H9 (cell line): Measurements from ENCODE around the gene LAYN. TPM values are rescaled to one million over a fixed set of nuclear protein-coding genes. Genes with fewer than 3 reads are reported as not detected.

ENCODE experiments used
- DNase-seq: peaks from one replicate; pipeline ENCODE4 v3.0.0-alpha.2; 2017
- H2AFZ ChIP-seq: one replicate; pipeline ENCODE4 v1.6.1; 2013; ENCODE audit warnings: mild to moderate bottlenecking, low read length, control low read depth, moderate library complexity
- H2AK5ac ChIP-seq: 2 replicates; pipeline ENCODE4 v1.6.1; 2013; ENCODE audit warnings: low read length, control low read depth, mixed read lengths; ENCODE audit not compliant: insufficient read length
- H2BK120ac ChIP-seq: one replicate; pipeline ENCODE4 v1.6.1; 2013; ENCODE audit warnings: low read depth, mild to moderate bottlenecking, low read length, control low read depth, inconsistent platforms; ENCODE audit not compliant: poor library complexity, severe bottlenecking
- H2BK12ac ChIP-seq: 2 replicates; pipeline ENCODE4 v1.6.1; 2013; ENCODE audit warnings: low read length, control low read depth, mixed read lengths, low read depth; ENCODE audit not compliant: insufficient read length
- H2BK15ac ChIP-seq: 2 replicates; pipeline ENCODE4 v1.6.1; 2013; ENCODE audit warnings: low read depth, low read length, control low read depth
- H2BK20ac ChIP-seq: one replicate; pipeline ENCODE4 v1.6.1; 2013; ENCODE audit warnings: low read depth, mild to moderate bottlenecking, low read length, control low read depth, inconsistent platforms; ENCODE audit not compliant: poor library complexity, severe bottlenecking
- H2BK5ac ChIP-seq: 2 replicates; pipeline ENCODE4 v1.6.1; 2013; ENCODE audit warnings: low read length, control low read depth, mixed read lengths; ENCODE audit not compliant: insufficient read length
- H3K14ac ChIP-seq: 2 replicates; pipeline ENCODE4 v1.6.1; 2013; ENCODE audit warnings: low read length, control low read depth; ENCODE audit not compliant: insufficient read depth
- H3K18ac ChIP-seq: 2 replicates; pipeline ENCODE4 v1.6.1; 2013; ENCODE audit warnings: low read depth, mild to moderate bottlenecking, mixed read lengths, low read length, control low read depth; ENCODE audit not compliant: insufficient read length
- H3K23ac ChIP-seq: 2 replicates; pipeline ENCODE4 v1.6.1; 2013; ENCODE audit warnings: low read length, control low read depth, mixed read lengths, low read depth; ENCODE audit not compliant: insufficient read length
- H3K23me2 ChIP-seq: 2 replicates; pipeline ENCODE4 v1.6.1; 2013; ENCODE audit warnings: low read depth, mild to moderate bottlenecking, mixed read lengths, low read length, control low read depth; ENCODE audit not compliant: insufficient read length, poor library complexity, severe bottlenecking
- H3K27ac ChIP-seq: 2 replicates; pipeline ENCODE4 v1.5.1; 2013; ENCODE audit warnings: low read length, control low read depth, mixed read lengths, low read depth; ENCODE audit not compliant: insufficient read length
- H3K27me3 ChIP-seq: 2 replicates; pipeline ENCODE4 v1.6.1; 2013; ENCODE audit warnings: low read length, control low read depth, inconsistent platforms; ENCODE audit not compliant: insufficient read depth
- H3K4ac ChIP-seq: 2 replicates; pipeline ENCODE4 v1.6.1; 2013; ENCODE audit warnings: low read depth, mild to moderate bottlenecking, control low read depth, inconsistent platforms, low read length, moderate library complexity
- H3K4me1 ChIP-seq: 2 replicates; pipeline ENCODE4 v1.6.1; 2013; ENCODE audit warnings: low read length, control low read depth, inconsistent platforms; ENCODE audit not compliant: insufficient read depth
- H3K4me2 ChIP-seq: 2 replicates; pipeline ENCODE4 v1.6.1; 2013; ENCODE audit warnings: low read length, control low read depth, mixed read lengths; ENCODE audit not compliant: insufficient read length, insufficient read depth
- H3K56ac ChIP-seq: 2 replicates; pipeline ENCODE4 v1.6.1; 2013; ENCODE audit warnings: low read depth, mild to moderate bottlenecking, mixed read lengths, low read length, control low read depth; ENCODE audit not compliant: insufficient read length
- H3K79me1 ChIP-seq: 2 replicates; pipeline ENCODE4 v1.6.1; 2013; ENCODE audit warnings: low read depth, mild to moderate bottlenecking, moderate library complexity, low read length, control low read depth, inconsistent platforms; ENCODE audit not compliant: insufficient read depth, poor library complexity, severe bottlenecking
- H3K79me2 ChIP-seq: 2 replicates; pipeline ENCODE4 v1.6.1; 2013; ENCODE audit warnings: low read length, control low read depth, inconsistent platforms; ENCODE audit not compliant: insufficient read depth
- H3K9ac ChIP-seq: 2 replicates; pipeline ENCODE4 v1.6.1; 2013; ENCODE audit warnings: low read length, control low read depth, mixed read lengths; ENCODE audit not compliant: insufficient read length; ENCODE audit errors: extremely low read depth
- H3K9me3 ChIP-seq: one replicate; pipeline ENCODE4 v1.6.1; 2013; ENCODE audit warnings: low read depth, low read length, inconsistent platforms; ENCODE audit not compliant: control insufficient read depth
- H3T11ph ChIP-seq: one replicate; pipeline ENCODE4 v1.6.1; 2013; ENCODE audit warnings: mild to moderate bottlenecking, low read length, control low read depth, inconsistent platforms
- H4K20me1 ChIP-seq: one replicate; pipeline ENCODE4 v1.6.1; 2013; ENCODE audit not compliant: control insufficient read depth, insufficient read length, insufficient read depth
- H4K5ac ChIP-seq: 2 replicates; pipeline ENCODE4 v1.6.1; 2013; ENCODE audit warnings: low read depth, mild to moderate bottlenecking, mixed read lengths, low read length, control low read depth; ENCODE audit not compliant: insufficient read length
- H4K8ac ChIP-seq: replicated peaks from 2 replicates; pipeline ENCODE4 v1.6.1; 2013; ENCODE audit warnings: low read length, control low read depth, mixed read lengths, low read depth; ENCODE audit not compliant: insufficient read length
- H4K91ac ChIP-seq: 2 replicates; pipeline ENCODE4 v1.6.1; 2013; ENCODE audit warnings: low read depth, mild to moderate bottlenecking, moderate library complexity, mixed read lengths, low read length, control low read depth; ENCODE audit not compliant: insufficient read length
- H3K27ac Mint-ChIP-seq, 3 experiments: 2 replicates in 2 of 3; 3 replicates in 1 of 3; pipeline ENCODE4 v1.8.0; 2020 to 2021; ENCODE audit warnings: mixed read lengths in 3 of 3, mild to moderate bottlenecking in 1 of 3, moderate library complexity in 1 of 3
- H3K27me3 Mint-ChIP-seq: 2 replicates; pipeline ENCODE4 v1.8.0; 2021; ENCODE audit warnings: low read depth, mild to moderate bottlenecking, moderate library complexity, mixed read lengths
- H3K36me3 Mint-ChIP-seq, 3 experiments: 2 replicates in 2 of 3; 3 replicates in 1 of 3; pipeline ENCODE4 v1.8.0; 2020 to 2021; ENCODE audit warnings: low read depth in 3 of 3, mixed read lengths in 3 of 3; ENCODE audit not compliant: insufficient read depth in 1 of 3
- H3K4me1 Mint-ChIP-seq, 2 experiments: 2 replicates each; pipeline ENCODE4 v1.8.0; 2020; ENCODE audit warnings: mixed read lengths in 2 of 2
- H3K4me3 Mint-ChIP-seq, 2 experiments: 2 replicates in 1 of 2; 3 replicates in 1 of 2; pipeline ENCODE4 v1.8.0; 2020 to 2021; ENCODE audit warnings: mild to moderate bottlenecking in 2 of 2, mixed read lengths in 2 of 2, moderate library complexity in 1 of 2
- H3K9me3 Mint-ChIP-seq, 2 experiments: 2 replicates in 1 of 2; 3 replicates in 1 of 2; pipeline ENCODE4 v1.8.0; 2020; ENCODE audit warnings: mild to moderate bottlenecking in 2 of 2, mixed read lengths in 2 of 2, moderate library complexity in 1 of 2
- WGBS: extraction: QIAGEN DNeasy Blood & Tissue Kit; methylation state at CpG from one replicate; pipeline ENCODE4 v1.1.7; 2013; ENCODE audit warnings: missing lambda C conversion rate, low lambda C conversion rate, mixed read lengths; ENCODE audit not compliant: insufficient read length; ENCODE audit errors: extremely low coverage; 5-methylcytosine and 5-hydroxymethylcytosine counted together
- total RNA-seq: library from RNA; stranded (reverse); gene quantifications from 2 replicates; pipeline ENCODE4 v1.2.1, GENCODE V29; 2021
- TF ChIP-seq, protein P1 (sequence below): fragments of 200-600 bp; sonication (generic); conservative IDR thresholded peaks from 3 replicates; pipeline ENCODE4 v1.8.0; 2021; ENCODE audit warnings: antibody characterized with exemption, mild to moderate bottlenecking

LAYN gene
- total RNA-seq, 1 experiment from 2014 or later = 3.1 TPM

DNA sequence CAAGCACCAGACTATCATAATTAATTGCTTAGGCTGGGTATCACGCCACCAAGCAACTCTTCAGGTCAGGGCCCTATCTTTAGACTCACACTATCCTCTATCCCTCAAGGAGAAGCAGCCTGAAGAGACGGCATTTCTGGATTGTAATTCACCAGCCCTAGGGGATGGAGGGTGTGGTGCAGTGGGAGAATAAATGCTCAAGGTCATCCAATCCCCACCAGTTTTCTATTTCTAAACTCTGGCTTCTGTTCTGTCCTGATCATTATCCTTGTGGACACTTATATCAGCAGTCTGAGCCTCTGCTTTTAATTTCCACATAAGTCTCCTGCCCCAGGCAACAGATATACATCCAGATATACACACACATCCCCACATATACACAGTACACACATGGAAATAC is 48.6 kb downstream of the LAYN start:
- Histone ChIP-seq H2AFZ (no peak overlapping the region), H2BK5ac (no peak overlapping the region), H3K9ac (no peak overlapping the region), H2BK12ac (no peak overlapping the region), H3K4me1 (peaks cover 3% of the 10 kb centered on the region; the same call in 1 of the 2 replicates), H3K27ac (no peak overlapping the region), H3T11ph (no peak overlapping the region), H3K23ac (no peak overlapping the region), H2BK15ac (no peak overlapping the region), H4K8ac (no peak overlapping the region), H3K18ac (no peak overlapping the region), H3K14ac (no peak overlapping the region), H3K27me3 (no peaks in the 10 kb centered on the region; the same call in 1 of the 2 replicates), H4K5ac (no peak overlapping the region), H2AK5ac (no peak overlapping the region), H2BK120ac (no peak overlapping the region), H3K4me2 (no peak overlapping the region), H3K79me1 (no peaks in the 10 kb centered on the region), H2BK20ac (no peak overlapping the region), H4K20me1 (no peaks in the 10 kb centered on the region), H3K9me3 (no peaks in the 10 kb centered on the region), H3K79me2 (no peaks in the 10 kb centered on the region), H3K4ac (no peak overlapping the region), H3K56ac (no peak overlapping the region), H4K91ac (no peak overlapping the region), H3K23me2 (no peaks in the 10 kb centered on the region)
- H3K9me3 Mint-ChIP-seq = peaks cover 3 to 4% of the 10 kb centered on the region in 2 experiments; a peak in 4 of 5 replicates
- H3K4me1 Mint-ChIP-seq = peaks cover 7 to 11% of the 10 kb centered on the region in 2 experiments
- H3K36me3 Mint-ChIP-seq = no peaks in the 10 kb centered on the region
- TF ChIP-seq, protein P1, sequence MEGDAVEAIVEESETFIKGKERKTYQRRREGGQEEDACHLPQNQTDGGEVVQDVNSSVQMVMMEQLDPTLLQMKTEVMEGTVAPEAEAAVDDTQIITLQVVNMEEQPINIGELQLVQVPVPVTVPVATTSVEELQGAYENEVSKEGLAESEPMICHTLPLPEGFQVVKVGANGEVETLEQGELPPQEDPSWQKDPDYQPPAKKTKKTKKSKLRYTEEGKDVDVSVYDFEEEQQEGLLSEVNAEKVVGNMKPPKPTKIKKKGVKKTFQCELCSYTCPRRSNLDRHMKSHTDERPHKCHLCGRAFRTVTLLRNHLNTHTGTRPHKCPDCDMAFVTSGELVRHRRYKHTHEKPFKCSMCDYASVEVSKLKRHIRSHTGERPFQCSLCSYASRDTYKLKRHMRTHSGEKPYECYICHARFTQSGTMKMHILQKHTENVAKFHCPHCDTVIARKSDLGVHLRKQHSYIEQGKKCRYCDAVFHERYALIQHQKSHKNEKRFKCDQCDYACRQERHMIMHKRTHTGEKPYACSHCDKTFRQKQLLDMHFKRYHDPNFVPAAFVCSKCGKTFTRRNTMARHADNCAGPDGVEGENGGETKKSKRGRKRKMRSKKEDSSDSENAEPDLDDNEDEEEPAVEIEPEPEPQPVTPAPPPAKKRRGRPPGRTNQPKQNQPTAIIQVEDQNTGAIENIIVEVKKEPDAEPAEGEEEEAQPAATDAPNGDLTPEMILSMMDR = no peak
- WGBS = no CpG with 5 or more reads among the region's 2 CpGs
- DNase-seq = no peak
- H3K4me3 Mint-ChIP-seq = no peak overlapping the region
- H3K27me3 Mint-ChIP-seq = peaks cover 2% of the 10 kb centered on the region; the same call in 1 of the 2 replicates
- no peak overlapping the region for H3K27ac Mint-ChIP-seq
